ENCODE results near the gene SHLD1.
"Not testable (repeated sequence)": the region's sequence is repeated elsewhere in the genome, so short reads cannot be mapped to it uniquely, and the experiment has no call there.

SHLD1 gene

GRCh38 chr20:5749952-5750779 lies at the start of gene SHLD1:
TSS of gene SHLD1 (plus strand) at chr20:5750401. CDS start at chr20:5772866, 22,465 bp downstream.
- peak; percentile 92 for DNase-seq

GRCh38 chr20:5702339-5702738 lies 47.9 kb upstream of the SHLD1 start:
- not testable (repeated sequence) for DNase-seq

- DNase-seq, result no peak
Measured at GRCh38 chr20:5703681-5704101, 46.5 kb upstream of the SHLD1 start.

GRCh38 chr20:5705827-5706226 lies 44.4 kb upstream of the SHLD1 start:
- no peak for DNase-seq

GRCh38 chr20:5706797-5707196 lies 43.4 kb upstream of the SHLD1 start:
- no peak for DNase-seq

- no peak for DNase-seq
Measured at GRCh38 chr20:5710551-5710950, 39.6 kb upstream of the SHLD1 start.

GRCh38 chr20:5714261-5715041 lies 35.8 kb upstream of the SHLD1 start:
- DNase-seq, result no peak

GRCh38 chr20:5715071-5715841 lies 34.9 kb upstream of the SHLD1 start:
- DNase-seq, result no peak

- DNase-seq, result no peak
Measured at GRCh38 chr20:5716953-5717352, 33.2 kb upstream of the SHLD1 start.

- DNase-seq, result no peak
Measured at GRCh38 chr20:5718896-5719595, 31.2 kb upstream of the SHLD1 start.

GRCh38 chr20:5719861-5720403 lies 30.3 kb upstream of the SHLD1 start:
- peak; percentile 47 for DNase-seq

- DNase-seq, result peak; percentile 5
Measured at GRCh38 chr20:5720696-5721095, 29.5 kb upstream of the SHLD1 start.

- not testable (repeated sequence) for DNase-seq
Measured at GRCh38 chr20:5721356-5721755, 28.8 kb upstream of the SHLD1 start.

GRCh38 chr20:5722927-5723326 lies 27.3 kb upstream of the SHLD1 start:
- DNase-seq, result no peak

GRCh38 chr20:5725183-5725463 lies 25.1 kb upstream of the SHLD1 start:
- DNase-seq, result not testable (repeated sequence)

GRCh38 chr20:5727018-5727515 lies 23.1 kb upstream of the SHLD1 start:
- DNase-seq, result no peak

- no peak for DNase-seq
Measured at GRCh38 chr20:5729348-5729747, 20.9 kb upstream of the SHLD1 start.

- no peak for DNase-seq
Measured at GRCh38 chr20:5730131-5730530, 20.1 kb upstream of the SHLD1 start.

GRCh38 chr20:5731753-5732366 lies 18.3 kb upstream of the SHLD1 start:
- no peak for DNase-seq

- DNase-seq, result no peak
Measured at GRCh38 chr20:5734602-5735001, 15.6 kb upstream of the SHLD1 start.

- DNase-seq, result no peak
Measured at GRCh38 chr20:5735845-5736510, 14.2 kb upstream of the SHLD1 start.

Measured in fibroblast of skin of right biceps (primary cell).